Measurements from ENCODE around the gene PF4V1. TPM values are rescaled to one million over a fixed set of nuclear protein-coding genes. Genes with fewer than 3 reads are reported as not detected.
A peak's percentile ranks its signal among the peaks of the same experiment; 100 is the strongest.

Gene PF4V1
- polyA plus RNA-seq, 1 donor (not counting 4 experiments of a cell fraction or from before 2014, with no cell fraction given) = not detected

DNA sequence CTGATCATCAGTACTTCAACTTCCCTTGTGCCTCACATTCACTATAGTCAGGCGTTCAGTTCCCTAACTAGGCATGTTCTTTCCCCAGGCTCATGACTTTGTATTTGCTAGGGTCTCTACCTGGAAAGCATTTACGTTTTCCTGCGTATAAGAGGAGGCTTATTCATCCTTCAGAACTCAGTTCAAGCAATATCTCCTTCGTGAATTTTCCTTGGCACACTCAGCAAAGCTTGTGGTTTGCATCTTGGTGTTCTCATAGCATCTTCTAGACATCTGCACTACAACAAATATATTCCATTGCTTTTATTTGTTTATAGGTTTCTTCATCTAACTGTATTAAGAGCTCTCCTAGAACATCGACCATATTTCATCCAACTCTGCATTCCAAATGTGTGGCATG is 14.0 kb upstream of the PF4V1 start:
- no peak overlapping the region for H3K4me2 ChIP-seq (ENCODE audit: control insufficient read depth, extremely low read depth, insufficient read depth, low read depth, low read length)
- TF ChIP-seq EZH2 (IDR thresholded peaks at IDR 0.05; ENCODE audit: low read length) (no peak), CTCF (optimal IDR thresholded peaks at IDR 0.05 in 1 of 3, IDR thresholded peaks at IDR 0.05 in 1 of 3, conservative IDR thresholded peaks at IDR 0.05 in 1 of 3; ENCODE audit: extremely low read depth in 1 of 3, insufficient read depth in 2 of 3, low read length in 3 of 3) (no peak)

GRCh38 chr4:73839715-73840114 is 13.4 kb upstream of the PF4V1 start:
- DNase-seq (ENCODE audit: low read depth, low spot score) (no peak), FAIRE-seq (no peak)
- Histone ChIP-seq H3K4me3 (ENCODE audit: control insufficient read depth in 2 of 3, extremely low read depth in 1 of 3, insufficient read depth in 2 of 3, low read depth in 1 of 3, low read length in 3 of 3) (no peak overlapping the region), H3K9me1 (ENCODE audit: control insufficient read depth, extremely low read depth, insufficient read depth, low read length) (no peaks in the 10 kb centered on the region), H3K4me2 (ENCODE audit: control insufficient read depth, extremely low read depth, insufficient read depth, low read depth, low read length) (no peak overlapping the region), H3K9ac (ENCODE audit: control insufficient read depth, extremely low read depth, insufficient read depth, low read length) (no peak overlapping the region), H2AFZ (ENCODE audit: control insufficient read depth, low read length) (no peak overlapping the region), H4K20me1 (ENCODE audit: control insufficient read depth, extremely low read depth, insufficient read depth, low read length) (no peaks in the 10 kb centered on the region), H3K27ac (ENCODE audit: control insufficient read depth, insufficient read depth, low read length) (no peak overlapping the region), H3K79me2 (ENCODE audit: control insufficient read depth, insufficient read depth, low read length) (no peaks in the 10 kb centered on the region), H3K27me3 (ENCODE audit: control insufficient read depth, extremely low read depth, insufficient read depth, low read length) (no peaks in the 10 kb centered on the region), H3K9me3 (ENCODE audit: control insufficient read depth, low read depth, low read length) (no peaks in the 10 kb centered on the region), H3K4me1 (ENCODE audit: control insufficient read depth, extremely low read depth, insufficient read depth, low read length) (peaks cover 33% of the 10 kb centered on the region), H3K36me3 (ENCODE audit: control insufficient read depth in 2 of 2, extremely low read depth in 1 of 2, insufficient read depth in 2 of 2, low read length in 2 of 2) (no peaks in the 10 kb centered on the region)
- TF ChIP-seq CTCF (optimal IDR thresholded peaks at IDR 0.05 in 1 of 3, IDR thresholded peaks at IDR 0.05 in 1 of 3, conservative IDR thresholded peaks at IDR 0.05 in 1 of 3; ENCODE audit: extremely low read depth in 1 of 3, insufficient read depth in 2 of 3, low read length in 3 of 3) = no peak
- no peak for TF ChIP-seq EZH2 (IDR thresholded peaks at IDR 0.05; ENCODE audit: low read length)
- dilution Hi-C loops (cut with MboI; ENCODE audit: extremely low pct_ligation_motif_present, low sequenced_read_pairs) = no loop called here

More for the DNA sequence above, 14.0 kb upstream of the PF4V1 start:
- H3K9me3 ChIP-seq (ENCODE audit: control insufficient read depth, low read depth, low read length) = no peaks in the 10 kb centered on the region
- no peaks in the 10 kb centered on the region for H3K36me3 ChIP-seq (ENCODE audit: control insufficient read depth in 2 of 2, extremely low read depth in 1 of 2, insufficient read depth in 2 of 2, low read length in 2 of 2)
- FAIRE-seq (peak; percentile 71), DNase-seq (ENCODE audit: low read depth, low spot score) (no peak)
- H2AFZ ChIP-seq (ENCODE audit: control insufficient read depth, low read length) = no peak overlapping the region
- H3K4me1 ChIP-seq (ENCODE audit: control insufficient read depth, extremely low read depth, insufficient read depth, low read length) = peaks cover 26% of the 10 kb centered on the region
- H3K4me3 ChIP-seq (ENCODE audit: control insufficient read depth in 2 of 3, extremely low read depth in 1 of 3, insufficient read depth in 2 of 3, low read depth in 1 of 3, low read length in 3 of 3) = no peak overlapping the region
- no peaks in the 10 kb centered on the region for H3K27me3 ChIP-seq (ENCODE audit: control insufficient read depth, extremely low read depth, insufficient read depth, low read length)
- dilution Hi-C loops (cut with MboI; ENCODE audit: extremely low pct_ligation_motif_present, low sequenced_read_pairs) = no loop called here
- no peaks in the 10 kb centered on the region for H3K79me2 ChIP-seq (ENCODE audit: control insufficient read depth, insufficient read depth, low read length)
- H4K20me1 ChIP-seq (ENCODE audit: control insufficient read depth, extremely low read depth, insufficient read depth, low read length) = no peaks in the 10 kb centered on the region
- H3K9ac ChIP-seq (ENCODE audit: control insufficient read depth, extremely low read depth, insufficient read depth, low read length) = no peak overlapping the region
- H3K9me1 ChIP-seq (ENCODE audit: control insufficient read depth, extremely low read depth, insufficient read depth, low read length) = no peaks in the 10 kb centered on the region
- no peak overlapping the region for H3K27ac ChIP-seq (ENCODE audit: control insufficient read depth, insufficient read depth, low read length)
